Activated T-cell treated with anti-CD3 and anti-CD28 coated beads for 48 hours (primary cell): ENCODE results near the gene PCNX3.

ENCODE experiments used
- DNase-seq: peaks from one replicate; pipeline ENCODE4 v3.0.0-alpha.2; 2020; ENCODE audit warnings: low read depth

The PCNX3 gene

DNA sequence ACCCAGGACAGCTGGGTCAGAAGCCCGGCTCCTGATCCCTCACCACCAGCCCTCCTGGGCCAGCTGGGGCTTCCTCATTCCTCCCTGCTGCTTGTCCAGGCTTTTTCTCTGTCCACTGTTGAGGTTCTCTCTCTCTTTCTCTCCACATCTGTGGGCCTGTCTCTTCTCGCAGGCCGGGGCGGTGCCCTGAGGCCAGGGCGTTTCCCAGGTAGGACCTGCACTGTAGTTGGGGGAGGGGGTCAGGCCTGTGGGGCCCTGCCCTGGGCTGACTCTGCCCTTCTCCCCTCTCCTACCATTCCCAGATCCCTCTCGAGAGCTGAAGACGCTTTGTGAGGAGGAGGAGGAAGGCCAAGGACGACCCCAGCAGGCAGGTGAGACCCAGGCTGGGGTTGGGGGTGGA, 34.8 kb upstream of the PCNX3 start:
- DNase-seq = no peak

DNA sequence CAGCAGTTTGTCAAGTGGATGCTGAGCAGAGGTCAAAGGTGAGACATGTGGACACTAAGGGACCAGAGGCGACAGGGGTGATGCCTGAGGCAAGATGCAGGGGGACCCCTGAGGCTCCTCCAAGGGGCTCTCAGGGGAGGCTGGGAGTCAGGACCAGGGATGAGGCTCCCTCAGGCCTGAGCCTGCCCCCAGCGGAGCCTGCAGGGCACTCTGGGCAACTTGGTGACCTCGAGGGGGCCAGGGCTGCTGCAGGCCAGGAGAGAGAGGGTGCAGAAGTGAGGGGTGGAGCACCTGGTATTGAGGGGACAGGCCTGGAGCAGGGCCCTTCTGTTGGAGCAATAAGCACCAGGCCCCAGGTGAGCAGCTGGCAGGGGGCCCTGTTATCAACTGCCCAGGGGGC, 33.6 kb upstream of the PCNX3 start:
- DNase-seq = no peak

DNA sequence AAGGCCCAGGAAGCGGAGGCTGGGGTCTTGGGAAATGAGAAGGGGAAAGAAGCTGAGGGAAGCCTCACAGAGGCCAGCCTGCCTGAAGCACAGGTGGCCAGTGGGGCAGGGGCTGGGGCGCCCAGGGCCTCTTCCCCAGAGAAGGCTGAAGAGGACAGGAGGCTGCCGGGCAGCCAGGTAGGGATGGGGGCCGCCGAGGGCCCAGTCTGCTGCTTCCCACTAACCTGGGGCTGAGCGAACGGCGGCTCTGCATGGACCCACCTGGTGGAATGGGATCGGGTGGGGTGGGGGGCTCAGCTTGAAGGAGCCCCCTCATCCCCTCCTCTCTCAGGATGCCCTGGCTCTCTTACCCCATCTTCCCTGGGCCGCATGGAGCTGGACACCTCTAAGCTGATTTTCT, 32.0 kb upstream of the PCNX3 start:
- DNase-seq = no peak

DNA sequence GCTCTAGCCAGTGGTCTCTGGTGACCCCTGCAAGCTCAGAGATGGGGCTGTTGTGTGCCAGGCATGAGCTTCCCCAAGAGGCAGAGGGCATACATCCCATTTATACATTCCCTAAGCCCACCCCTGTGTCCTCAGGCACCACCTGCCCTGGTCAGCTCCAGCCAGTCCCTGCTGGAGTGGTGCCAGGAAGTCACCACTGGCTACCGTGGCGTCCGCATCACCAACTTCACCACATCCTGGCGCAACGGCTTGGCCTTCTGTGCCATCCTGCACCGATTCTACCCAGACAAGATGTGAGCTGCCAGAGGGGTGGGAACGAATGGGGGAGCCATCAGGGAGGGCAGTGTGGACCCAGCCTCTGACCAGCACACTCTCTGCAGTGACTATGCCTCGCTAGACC, 31.5 kb upstream of the PCNX3 start:
- DNase-seq = no peak

DNA sequence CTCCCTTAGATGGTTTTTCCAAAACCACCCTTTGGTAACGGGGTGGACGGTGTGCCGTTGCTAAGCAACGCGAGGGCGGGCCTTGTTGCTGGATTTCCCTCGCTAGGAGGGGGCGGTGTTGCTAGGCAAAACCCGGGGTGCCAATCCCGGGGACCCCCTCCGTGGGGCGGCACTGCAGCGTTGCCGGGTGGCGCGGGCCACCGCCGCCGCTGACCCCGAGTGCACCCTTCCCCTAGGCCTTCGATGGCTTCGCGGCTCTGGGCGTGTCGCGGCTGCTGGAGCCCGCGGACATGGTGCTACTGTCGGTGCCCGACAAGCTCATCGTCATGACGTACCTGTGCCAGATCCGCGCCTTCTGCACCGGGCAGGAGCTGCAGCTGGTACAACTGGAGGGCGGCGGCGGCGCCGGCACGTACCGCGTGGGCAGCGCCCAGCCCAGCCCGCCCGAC, 30.8 kb upstream of the PCNX3 start:
- DNase-seq = no peak

DNA sequence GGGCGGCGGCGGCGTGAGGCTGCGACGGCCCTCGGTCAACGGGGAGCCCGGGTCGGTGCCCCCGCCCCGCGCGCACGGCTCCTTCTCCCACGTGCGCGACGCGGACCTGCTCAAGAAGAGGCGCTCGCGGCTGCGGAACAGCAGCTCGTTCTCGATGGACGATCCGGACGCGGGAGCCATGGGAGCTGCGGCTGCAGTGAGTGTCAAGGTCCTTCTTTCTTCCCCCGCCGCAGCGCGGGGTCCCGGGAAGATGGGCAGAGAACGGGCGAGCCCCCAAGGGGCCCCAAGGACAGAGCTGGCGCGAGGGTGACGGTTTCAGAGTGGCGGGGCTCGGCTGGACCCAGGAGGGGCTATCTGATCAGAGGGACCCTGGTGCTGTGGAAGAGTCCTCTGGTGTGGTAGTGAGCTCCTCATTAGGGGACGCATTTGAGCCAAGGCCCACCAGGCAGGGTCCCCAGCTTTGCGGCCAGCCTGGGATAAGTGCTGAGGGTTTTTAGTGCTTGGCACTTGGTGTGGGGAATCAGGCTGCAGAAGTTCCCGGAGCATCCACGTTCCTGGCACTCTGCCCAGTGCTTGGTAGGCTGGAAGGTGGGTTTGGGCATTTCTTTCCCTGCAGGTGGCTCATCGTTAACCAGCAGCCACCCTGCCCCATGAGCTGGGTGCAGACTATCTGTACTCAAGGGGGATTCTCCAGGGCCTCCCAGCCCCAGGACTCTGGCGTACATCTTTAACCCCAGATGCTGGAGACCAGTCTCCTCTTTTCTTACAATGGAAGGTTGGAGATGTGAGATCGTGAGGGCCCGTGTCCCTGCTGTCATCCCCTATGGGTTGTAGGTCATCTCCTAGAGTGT, 30.0 kb upstream of the PCNX3 start:
- no peak for DNase-seq

DNA sequence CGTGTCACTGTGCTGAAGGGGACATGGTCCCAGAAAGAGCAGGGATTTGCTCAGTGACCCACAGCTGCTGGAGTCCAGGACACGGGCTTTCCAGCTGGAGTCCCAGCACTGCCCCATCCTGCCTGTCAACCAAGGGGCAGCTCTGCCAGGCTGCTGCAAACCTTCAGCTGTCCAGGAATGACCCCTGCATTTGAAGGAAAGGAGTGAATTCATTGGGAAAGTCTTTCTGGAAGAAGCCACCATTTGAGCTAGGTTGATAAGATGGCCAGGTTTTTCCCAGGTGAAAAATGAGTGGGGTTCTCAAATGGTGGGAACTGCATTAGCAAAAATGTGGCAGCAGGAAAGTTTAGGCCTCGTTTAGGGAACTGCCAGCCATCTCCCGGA, 29.3 kb upstream of the PCNX3 start:
- no peak for DNase-seq

DNA sequence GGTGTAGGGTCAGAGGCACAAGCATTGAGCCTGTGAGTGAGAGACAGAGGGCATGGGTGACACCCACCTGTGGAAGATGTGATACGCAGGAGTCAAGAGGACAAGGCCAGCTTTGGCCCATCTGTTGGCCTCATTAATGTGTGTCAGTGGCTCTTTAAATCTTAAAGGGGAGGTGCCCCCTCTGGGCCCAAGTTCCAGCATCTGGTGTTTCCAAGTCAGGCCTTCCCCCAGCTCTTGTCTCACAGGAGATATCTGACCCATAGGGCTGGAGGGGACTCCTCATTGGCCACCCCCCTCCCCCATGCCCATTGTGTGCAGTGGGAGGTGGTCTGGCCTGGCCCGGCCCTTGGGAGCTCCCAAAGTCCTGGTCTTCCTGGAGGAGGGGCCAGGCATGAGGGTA, 28.9 kb upstream of the PCNX3 start:
- no peak for DNase-seq

DNA sequence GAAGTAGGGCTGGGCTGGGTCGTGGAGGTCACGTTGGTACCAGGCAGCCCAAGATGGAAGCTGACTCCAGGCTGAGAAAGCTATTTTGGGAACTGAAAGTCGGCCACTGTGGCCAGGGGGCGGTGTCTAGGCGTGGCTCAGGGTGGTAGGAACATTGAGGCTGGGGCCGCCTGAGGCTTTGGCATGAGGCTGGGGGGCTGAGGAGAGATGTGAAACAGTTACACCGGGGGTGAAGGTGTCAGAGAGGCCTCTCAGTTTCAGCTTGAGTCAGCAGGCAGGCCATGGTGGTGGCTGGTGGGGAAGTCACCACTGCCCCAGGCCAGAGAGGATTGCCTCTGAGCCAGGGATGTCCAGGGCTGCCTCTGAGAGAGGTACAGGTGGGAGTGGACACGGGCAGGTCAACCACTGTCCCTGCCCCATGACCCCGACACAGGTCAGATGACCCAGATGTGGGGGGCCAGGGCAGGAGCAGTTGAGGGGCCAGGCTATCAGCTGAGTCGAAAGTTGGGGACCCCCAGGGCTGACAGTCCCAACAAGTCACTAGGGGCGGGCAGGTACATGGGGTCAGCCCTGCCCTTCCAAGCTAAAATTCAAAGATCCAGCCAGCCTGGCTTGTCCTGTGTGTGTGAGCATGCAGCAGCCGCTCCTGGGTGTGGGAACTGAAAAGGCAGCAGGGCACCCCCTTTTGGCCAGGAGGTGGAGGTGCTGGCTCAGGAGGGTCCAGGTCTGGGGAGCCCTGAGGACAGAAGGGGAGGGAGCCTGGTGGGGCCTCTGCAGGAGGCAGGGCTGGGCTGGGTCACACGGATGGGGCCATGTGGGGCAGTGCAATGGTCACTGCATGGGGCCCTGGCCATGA, 27.1 kb upstream of the PCNX3 start:
- DNase-seq = peak; percentile 72

DNA sequence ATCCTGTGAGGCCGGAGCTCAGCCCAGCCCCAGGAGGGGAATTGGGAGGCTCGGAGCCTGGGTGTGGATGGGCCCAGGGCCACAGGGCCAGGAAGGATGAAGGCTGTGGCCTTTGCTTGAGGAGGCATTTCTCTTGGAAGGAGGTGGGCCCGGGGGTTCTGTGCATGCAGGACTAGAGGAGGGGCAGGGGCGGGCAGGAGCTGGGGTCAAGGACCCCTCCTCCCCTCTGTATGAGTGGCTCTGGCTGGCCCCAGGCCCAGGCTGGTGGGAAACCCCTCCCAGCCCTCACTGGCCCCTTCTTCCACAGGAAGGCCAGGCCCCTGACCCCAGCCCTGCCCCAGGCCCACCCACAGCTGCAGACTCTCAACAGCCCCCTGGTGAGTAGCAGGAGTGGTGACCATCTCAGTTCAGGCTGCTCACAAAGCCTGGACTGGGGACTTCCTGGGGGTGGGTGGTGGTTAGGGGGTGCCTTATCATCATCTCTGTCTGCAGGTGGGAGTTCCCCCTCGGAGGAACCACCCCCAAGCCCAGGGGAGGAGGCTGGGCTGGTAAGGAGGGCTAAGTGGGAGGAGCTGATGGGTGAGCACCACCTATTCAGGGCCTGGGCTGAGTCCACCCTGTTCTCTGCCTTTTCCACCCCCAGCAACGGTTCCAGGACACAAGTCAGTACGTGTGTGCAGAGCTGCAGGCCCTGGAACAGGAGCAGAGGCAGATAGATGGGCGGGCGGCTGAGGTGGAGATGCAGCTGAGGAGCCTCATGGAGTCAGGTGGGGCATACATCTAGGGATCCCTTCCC, 25.9 kb upstream of the PCNX3 start:
- no peak for DNase-seq

DNA sequence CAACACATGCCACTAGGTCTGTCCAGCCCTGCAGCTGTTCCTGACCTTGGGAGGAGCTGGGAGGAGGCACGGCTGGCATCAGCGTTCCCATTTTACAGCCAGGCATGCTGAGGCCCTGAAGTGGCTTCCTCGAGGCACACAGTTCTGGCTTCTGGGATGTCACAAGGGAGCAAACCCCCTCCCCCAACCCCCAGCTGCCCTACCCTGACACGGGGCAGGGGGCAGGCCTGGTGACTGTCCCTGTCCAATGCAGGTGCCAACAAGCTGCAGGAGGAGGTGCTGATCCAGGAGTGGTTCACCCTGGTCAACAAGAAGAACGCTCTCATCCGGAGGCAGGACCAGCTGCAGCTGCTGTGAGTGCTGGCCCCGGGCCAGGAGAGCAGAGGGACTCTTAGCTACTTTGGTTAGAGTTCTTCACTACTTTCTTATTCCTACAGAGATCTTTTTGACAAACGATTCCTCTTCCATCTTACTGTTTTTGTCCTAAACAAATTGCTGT, 25.3 kb upstream of the PCNX3 start:
- no peak for DNase-seq

DNA sequence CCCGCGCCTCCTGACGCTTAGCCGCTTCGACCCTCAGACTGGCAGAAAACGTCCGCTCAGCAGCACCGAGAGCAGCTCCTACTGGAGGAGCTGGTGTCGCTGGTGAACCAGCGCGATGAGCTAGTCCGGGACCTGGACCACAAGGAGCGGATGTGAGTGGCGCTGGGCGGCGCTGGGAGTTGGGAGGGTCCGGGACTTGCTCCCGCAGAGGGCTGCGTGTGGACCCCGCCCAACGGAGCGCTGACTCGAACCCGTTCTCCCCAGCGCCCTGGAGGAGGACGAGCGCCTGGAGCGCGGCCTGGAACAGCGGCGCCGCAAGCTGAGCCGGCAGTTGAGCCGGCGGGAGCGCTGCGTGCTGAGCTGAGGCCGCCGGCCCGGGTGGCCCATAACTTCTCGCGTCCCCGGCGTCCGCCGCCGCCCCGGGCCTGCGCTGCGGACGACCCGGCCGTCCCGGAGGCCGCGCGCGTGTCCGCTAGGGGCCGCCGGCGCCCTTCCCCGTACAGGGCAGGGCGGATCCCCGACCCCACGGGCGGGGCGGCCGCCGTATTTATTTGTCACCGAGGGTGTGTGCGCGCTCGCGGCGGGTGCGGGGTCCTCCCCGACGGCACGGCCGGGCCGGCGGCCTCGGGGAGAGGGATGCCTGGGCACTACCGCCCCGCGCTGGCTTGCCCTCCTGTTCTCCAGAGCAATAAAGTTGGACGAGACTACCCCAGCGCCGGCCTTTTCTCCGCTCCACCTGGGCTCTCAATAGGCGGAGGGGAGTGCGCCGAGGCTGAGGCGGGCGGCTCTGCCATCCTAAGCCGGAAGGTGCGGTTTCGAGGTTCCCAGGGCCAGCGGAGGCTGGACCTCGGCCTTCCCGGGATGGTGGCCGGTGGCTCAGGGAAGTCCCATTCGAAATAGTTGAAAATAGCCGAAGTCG, 23.4 kb upstream of the PCNX3 start:
- DNase-seq = no peak

DNA sequence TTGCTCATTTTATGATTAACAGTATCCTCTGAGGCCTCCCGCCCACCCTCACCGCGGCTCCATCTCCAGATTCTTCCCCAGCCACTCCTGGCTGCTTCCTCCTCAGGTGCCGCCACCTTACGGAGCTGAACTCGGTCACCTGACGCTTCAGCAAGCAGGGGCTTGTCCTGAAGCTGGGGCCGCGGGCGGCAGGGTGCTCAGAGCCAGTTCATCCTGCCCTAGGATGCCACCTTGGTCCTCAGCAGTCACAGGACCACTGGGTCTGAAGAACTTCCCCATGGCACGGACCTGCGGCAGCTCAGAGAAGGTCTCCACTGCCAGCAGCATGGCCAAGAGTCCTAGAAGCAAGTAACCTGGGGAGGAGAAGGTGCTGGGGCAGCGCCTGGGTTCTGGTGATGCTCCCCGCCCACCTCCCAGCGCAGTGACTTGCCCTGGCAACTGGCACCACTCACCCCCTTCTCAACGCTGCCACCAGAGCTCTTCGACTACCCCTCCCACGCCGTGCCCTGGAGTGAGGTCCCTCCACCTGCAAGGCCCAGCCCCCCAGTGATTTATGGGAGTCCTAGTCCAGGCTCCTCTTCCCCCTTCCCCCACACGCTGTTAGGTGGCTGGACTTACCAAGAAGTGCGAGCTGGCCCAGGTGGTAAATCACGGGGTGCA, 22.6 kb upstream of the PCNX3 start:
- DNase-seq = no peak

DNA sequence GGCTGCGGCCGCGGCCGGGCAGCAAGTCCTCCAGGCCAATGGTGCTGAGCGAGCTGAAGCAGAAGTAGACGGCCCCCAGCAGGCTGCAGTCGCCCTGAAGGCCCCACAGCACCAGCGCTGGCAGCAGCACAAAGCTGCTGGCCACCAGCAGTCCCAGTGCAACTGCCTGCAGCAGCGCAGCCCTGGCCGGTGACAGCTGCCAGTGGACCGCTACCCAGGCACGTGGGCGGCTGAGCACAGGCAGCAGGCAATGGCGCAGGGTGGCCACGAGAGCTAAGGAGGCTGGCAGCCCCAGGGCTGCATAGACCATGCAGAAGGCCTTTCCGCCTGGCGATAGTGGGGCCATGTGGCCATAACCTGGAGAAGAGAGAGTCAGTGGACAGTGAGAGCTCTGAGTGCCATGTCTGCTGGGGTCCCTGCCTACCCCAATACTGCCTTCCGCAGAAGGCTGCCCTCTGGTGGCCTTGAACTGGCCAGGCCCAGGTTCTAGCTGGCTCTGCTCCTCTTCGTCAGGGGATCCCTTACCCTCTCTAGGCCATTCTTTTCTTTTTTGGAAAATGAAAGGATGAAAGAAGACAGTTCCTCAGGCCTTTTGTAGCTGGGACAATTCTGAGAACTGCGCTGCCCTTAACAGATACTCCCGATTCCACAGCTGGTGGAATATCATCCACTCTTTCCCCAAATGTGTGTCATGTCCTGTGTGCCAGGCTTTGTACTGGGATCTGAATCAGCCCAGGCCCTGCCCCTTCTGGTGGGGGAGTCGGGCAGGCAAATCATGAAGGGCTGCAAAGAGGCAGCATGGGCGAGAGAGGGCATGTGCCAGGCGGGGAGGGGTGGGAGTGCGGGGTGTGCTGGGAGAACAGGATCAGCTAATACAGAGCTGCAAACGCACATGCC, 21.8 kb upstream of the PCNX3 start:
- DNase-seq = no peak

DNA sequence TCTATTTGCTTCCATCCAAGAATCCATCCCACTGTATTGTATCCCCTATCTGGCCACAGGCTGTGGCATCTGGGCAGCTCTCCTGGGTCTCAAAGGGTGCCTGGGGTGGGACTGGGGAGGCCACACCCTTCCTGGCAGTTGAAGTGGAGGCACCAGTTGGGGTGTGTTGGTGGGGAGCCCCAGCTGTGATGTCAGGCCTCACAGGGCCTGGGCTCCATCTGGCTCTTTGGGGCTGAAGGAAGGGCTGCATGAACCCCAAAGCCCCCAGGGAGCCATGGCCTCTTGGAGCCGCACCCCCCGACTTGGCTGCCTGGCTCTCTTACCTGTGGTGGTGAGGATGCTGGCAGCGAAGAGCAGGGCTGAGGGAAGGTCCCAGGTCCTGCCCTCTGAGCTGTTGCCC, 20.4 kb upstream of the PCNX3 start:
- no peak for DNase-seq

DNA sequence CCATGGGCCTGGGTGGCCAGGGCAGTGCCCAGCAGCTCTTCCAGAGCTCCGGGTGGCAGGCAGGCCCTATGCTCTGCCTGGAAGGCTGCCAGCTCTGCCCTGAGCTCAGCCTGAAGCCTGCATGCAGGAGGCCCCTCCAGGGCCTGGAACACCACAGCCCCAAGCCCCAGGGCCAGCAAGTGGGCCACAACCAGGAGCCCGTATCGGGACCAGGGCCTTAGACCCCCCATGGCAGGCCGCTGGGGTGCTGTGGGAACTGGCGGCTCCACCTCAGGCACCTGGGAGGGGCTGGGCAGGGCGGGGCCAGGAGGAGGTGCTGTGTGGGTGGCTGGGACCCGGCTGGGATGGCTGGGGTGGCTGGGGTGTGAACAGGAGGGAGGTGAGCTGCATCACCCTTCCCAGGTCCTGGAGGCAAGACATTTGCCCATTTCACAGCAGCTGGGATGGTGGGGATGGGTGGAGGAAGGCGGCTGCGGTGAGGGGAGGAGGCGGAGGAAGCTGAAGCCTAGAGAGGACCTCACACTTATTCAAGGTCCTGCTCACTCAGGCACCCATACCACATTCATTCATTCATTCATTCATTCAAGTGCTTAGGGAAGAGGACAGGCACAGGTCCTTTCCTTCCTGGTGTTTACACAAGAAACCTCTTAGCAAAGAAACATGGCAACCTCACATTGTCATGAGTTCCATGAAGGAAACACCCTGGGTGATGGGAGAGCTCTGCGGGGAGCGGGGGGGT, 19.9 kb upstream of the PCNX3 start, which contains the start of gene KCNK7:
Gene KCNK7, minus strand, starts transcription at position 258 of the 739 bp plus-strand sequence. Its CDS starts 28 bp downstream, at position 230.
- DNase-seq = no peak

DNA sequence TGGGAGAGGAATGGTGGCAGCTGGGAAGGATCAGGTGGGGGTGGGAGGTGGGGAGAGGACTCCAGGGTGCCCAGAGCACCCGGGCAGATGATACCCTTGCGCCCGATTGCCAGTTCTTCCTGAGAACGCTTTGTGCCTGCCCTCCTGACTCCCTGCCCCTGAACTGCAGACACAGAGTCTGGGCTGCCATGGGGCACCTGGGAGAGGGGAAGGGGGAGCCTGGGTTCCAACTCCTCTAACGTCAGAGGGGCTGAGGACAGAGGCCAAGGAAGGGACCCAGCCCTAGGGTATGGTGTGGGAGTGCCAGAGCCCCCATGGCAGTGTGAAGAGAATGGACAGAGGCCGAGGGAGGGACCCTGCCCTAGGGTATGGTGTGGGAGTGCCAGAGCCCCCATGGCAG, 19.1 kb upstream of the PCNX3 start:
- DNase-seq = no peak

DNA sequence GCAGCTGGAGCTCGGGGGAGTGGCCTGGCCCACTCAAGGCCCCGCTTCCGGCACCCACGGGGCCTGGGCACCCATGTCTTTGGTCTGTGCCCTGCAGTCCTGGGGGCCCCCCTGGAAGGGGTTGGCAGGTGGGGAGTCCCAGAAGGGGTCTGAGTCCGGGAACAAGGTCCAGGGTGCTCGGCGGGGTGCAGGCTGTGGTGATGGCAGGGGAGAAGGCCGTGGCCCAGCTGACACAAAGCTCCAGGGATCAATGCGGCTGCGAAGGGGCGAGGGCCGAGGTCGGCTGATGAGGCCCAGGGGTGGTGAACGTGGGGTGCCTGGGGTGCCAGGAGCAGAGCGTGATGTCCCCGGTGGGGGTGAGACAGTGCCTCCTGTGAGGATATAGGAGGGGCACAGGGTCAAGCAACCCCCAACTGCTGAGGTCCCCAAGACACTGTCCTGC, 17.3 kb upstream of the PCNX3 start:
- DNase-seq = no peak
